ENCODE measurements around the gene EFCAB6. TPM values are rescaled to one million over a fixed set of nuclear protein-coding genes. Genes with fewer than 3 reads are reported as not detected.

The EFCAB6 gene
- total RNA-seq, 2 donors from 2014 or later: 2.2 to 2.5 TPM

GRCh38 chr22:43511276-43511910 lies 300.7 kb downstream of the EFCAB6 start:
- Histone ChIP-seq H3K4me1 (ENCODE audit: control insufficient read depth in 1 of 2, low read depth in 2 of 2) (no peaks in the 10 kb centered on the region), H3K4me3 (no peak overlapping the region), H3K9me3 (no peaks in the 10 kb centered on the region), H3K27ac (no peak overlapping the region), H3K27me3 (replicated peaks; ENCODE audit: insufficient read depth) (no peaks in the 10 kb centered on the region), H3K36me3 (no peaks in the 10 kb centered on the region)
- no peak for DNase-seq (ENCODE audit: low spot score)
- TF ChIP-seq, protein P1, sequence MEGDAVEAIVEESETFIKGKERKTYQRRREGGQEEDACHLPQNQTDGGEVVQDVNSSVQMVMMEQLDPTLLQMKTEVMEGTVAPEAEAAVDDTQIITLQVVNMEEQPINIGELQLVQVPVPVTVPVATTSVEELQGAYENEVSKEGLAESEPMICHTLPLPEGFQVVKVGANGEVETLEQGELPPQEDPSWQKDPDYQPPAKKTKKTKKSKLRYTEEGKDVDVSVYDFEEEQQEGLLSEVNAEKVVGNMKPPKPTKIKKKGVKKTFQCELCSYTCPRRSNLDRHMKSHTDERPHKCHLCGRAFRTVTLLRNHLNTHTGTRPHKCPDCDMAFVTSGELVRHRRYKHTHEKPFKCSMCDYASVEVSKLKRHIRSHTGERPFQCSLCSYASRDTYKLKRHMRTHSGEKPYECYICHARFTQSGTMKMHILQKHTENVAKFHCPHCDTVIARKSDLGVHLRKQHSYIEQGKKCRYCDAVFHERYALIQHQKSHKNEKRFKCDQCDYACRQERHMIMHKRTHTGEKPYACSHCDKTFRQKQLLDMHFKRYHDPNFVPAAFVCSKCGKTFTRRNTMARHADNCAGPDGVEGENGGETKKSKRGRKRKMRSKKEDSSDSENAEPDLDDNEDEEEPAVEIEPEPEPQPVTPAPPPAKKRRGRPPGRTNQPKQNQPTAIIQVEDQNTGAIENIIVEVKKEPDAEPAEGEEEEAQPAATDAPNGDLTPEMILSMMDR (IDR thresholded peaks at IDR 0.05): no peak
- ATAC-seq (ENCODE audit: insufficient number of reproducible peaks, low FRiP score, low read depth): no peak

- H3K27ac ChIP-seq: no peak overlapping the region
- no peaks in the 10 kb centered on the region for H3K9me3 ChIP-seq
- ATAC-seq (ENCODE audit: insufficient number of reproducible peaks, low FRiP score, low read depth) (no peak), DNase-seq (ENCODE audit: low spot score) (no peak)
- no peaks in the 10 kb centered on the region for H3K4me1 ChIP-seq (ENCODE audit: control insufficient read depth in 1 of 2, low read depth in 2 of 2)
- H3K4me3 ChIP-seq: no peak overlapping the region
- TF ChIP-seq, protein P1 (IDR thresholded peaks at IDR 0.05): no peak
- no peaks in the 10 kb centered on the region for H3K27me3 ChIP-seq (replicated peaks; ENCODE audit: insufficient read depth)
- H3K36me3 ChIP-seq: no peaks in the 10 kb centered on the region
Measured at GRCh38 chr22:43510281-43511070, 301.6 kb downstream of the EFCAB6 start.

- no peak overlapping the region for H3K27ac ChIP-seq
- H3K27me3 ChIP-seq (replicated peaks; ENCODE audit: insufficient read depth): no peaks in the 10 kb centered on the region
- no peaks in the 10 kb centered on the region for H3K4me1 ChIP-seq (ENCODE audit: control insufficient read depth in 1 of 2, low read depth in 2 of 2)
- H3K36me3 ChIP-seq: no peaks in the 10 kb centered on the region
- ATAC-seq (ENCODE audit: insufficient number of reproducible peaks, low FRiP score, low read depth): no peak
- no peaks in the 10 kb centered on the region for H3K9me3 ChIP-seq
- DNase-seq (ENCODE audit: low spot score): no peak
- H3K4me3 ChIP-seq: no peak overlapping the region
- TF ChIP-seq, protein P1 (IDR thresholded peaks at IDR 0.05): no peak
Measured at GRCh38 chr22:43509337-43509736, 302.8 kb downstream of the EFCAB6 start.

DNA sequence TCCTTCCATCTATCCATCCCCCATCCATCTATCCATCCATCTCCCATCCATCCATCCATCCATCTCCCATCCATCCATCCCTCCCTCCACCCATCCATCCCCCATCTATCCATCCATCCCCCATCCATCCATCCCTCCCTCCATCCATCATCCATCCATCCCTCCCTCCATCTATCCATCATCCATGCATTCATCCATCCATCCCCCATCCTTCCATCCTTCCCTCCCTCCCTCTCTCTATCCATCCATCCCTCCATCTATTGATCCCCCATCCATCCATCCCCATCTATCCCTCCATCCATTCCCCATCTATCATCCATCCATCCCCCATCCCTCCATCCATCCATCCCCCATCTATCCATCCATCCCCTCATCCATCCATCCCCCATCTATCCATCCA lies 303.6 kb downstream of the EFCAB6 start:
- Histone ChIP-seq H3K27me3 (replicated peaks; ENCODE audit: insufficient read depth) (no peaks in the 10 kb centered on the region), H3K4me3 (no peak overlapping the region), H3K4me1 (ENCODE audit: control insufficient read depth in 1 of 2, low read depth in 2 of 2) (no peaks in the 10 kb centered on the region), H3K36me3 (no peaks in the 10 kb centered on the region), H3K9me3 (no peaks in the 10 kb centered on the region), H3K27ac (no peak overlapping the region)
- TF ChIP-seq, protein P1 (IDR thresholded peaks at IDR 0.05): no peak
- DNase-seq (ENCODE audit: low spot score) (no peak), ATAC-seq (ENCODE audit: insufficient number of reproducible peaks, low FRiP score, low read depth) (no peak)

GRCh38 chr22:43507235-43507634 lies 304.9 kb downstream of the EFCAB6 start:
- no peak for DNase-seq (ENCODE audit: low spot score)
- Histone ChIP-seq H3K4me1 (ENCODE audit: control insufficient read depth in 1 of 2, low read depth in 2 of 2) (no peaks in the 10 kb centered on the region), H3K27me3 (replicated peaks; ENCODE audit: insufficient read depth) (no peaks in the 10 kb centered on the region), H3K4me3 (no peak overlapping the region), H3K9me3 (no peaks in the 10 kb centered on the region), H3K27ac (no peak overlapping the region), H3K36me3 (no peaks in the 10 kb centered on the region)
- TF ChIP-seq, protein P1 (IDR thresholded peaks at IDR 0.05): no peak
- no peak for ATAC-seq (ENCODE audit: insufficient number of reproducible peaks, low FRiP score, low read depth)
